GM19438 (cell line): ENCODE results near the gene SYNJ2.

ENCODE experiments used
- ATAC-seq: cut with Tn5 transposase; IDR thresholded peaks from one replicate; pipeline ENCODE4 v1.9.1; 2021; ENCODE audit warnings: low read depth; ENCODE audit not compliant: unreplicated experiment

Gene SYNJ2

GRCh38 chr6:158103228-158103627 lies 121.6 kb downstream of the SYNJ2 start:
- ATAC-seq = no peak

- ATAC-seq = no peak
These were observed 123.0 kb downstream of the SYNJ2 start for GRCh38 chr6:158104696-158105095.

- ATAC-seq = no peak
These were observed 128.1 kb downstream of the SYNJ2 start for GRCh38 chr6:158109748-158110147.

GRCh38 chr6:158110986-158111385 lies 129.3 kb downstream of the SYNJ2 start:
- ATAC-seq = no peak

GRCh38 chr6:158111987-158112386 lies 130.3 kb downstream of the SYNJ2 start:
- no peak for ATAC-seq

- ATAC-seq = no peak
These were observed 132.1 kb downstream of the SYNJ2 start for GRCh38 chr6:158113802-158114201.

GRCh38 chr6:158115102-158115501 lies 133.4 kb downstream of the SYNJ2 start:
- no peak for ATAC-seq

GRCh38 chr6:158115508-158115907 lies 133.8 kb downstream of the SYNJ2 start:
- ATAC-seq = no peak

- no peak for ATAC-seq
These were observed 137.2 kb downstream of the SYNJ2 start for GRCh38 chr6:158118886-158119285.

GRCh38 chr6:158121335-158121734 lies 139.7 kb downstream of the SYNJ2 start:
- ATAC-seq = no peak

GRCh38 chr6:158122048-158122447 lies 140.4 kb downstream of the SYNJ2 start:
- no peak for ATAC-seq

GRCh38 chr6:158124288-158124687 lies 142.6 kb downstream of the SYNJ2 start:
- no peak for ATAC-seq

- no peak for ATAC-seq
These were observed 143.6 kb downstream of the SYNJ2 start for GRCh38 chr6:158125271-158125670.

- ATAC-seq = no peak
These were observed 150.3 kb downstream of the SYNJ2 start for GRCh38 chr6:158131926-158132325.

GRCh38 chr6:158142789-158143188 lies 161.1 kb downstream of the SYNJ2 start:
- ATAC-seq = no peak

- no peak for ATAC-seq
These were observed 162.0 kb downstream of the SYNJ2 start for GRCh38 chr6:158143700-158144099.
